Loucy (cell line): Measurements from ENCODE around the gene SCPEP1.

Experiments used
- H2AFZ ChIP-seq: fragments of 200-600 bp; sonication (generic); 2 replicates; pipeline ENCODE4 v1.6.0; 2016; ENCODE audit warnings: antibody characterized with exemption, mild to moderate bottlenecking, low read length, moderate library complexity
- H3F3A ChIP-seq: fragments of 200-600 bp; 2 replicates; pipeline ENCODE4 v1.6.0; 2016; ENCODE audit warnings: antibody characterized with exemption, low read depth, mild to moderate bottlenecking
- H3K27me3 ChIP-seq: fragments of 200-600 bp; sonication (generic); 2 replicates; pipeline ENCODE4 v1.6.1; 2014; ENCODE audit warnings: low read length, mild to moderate bottlenecking; ENCODE audit not compliant: insufficient read depth, poor library complexity, severe bottlenecking
- H3K36me3 ChIP-seq: fragments of 200-600 bp; sonication (generic); 2 replicates; pipeline ENCODE4 v1.6.1; 2016; ENCODE audit warnings: low read length; ENCODE audit not compliant: insufficient read depth
- H3K4me1 ChIP-seq: fragments of 200-600 bp; sonication (generic); 2 replicates; pipeline ENCODE4 v1.5.1; 2014; ENCODE audit warnings: low read length, mild to moderate bottlenecking; ENCODE audit not compliant: insufficient read depth, poor library complexity, severe bottlenecking
- H3K4me2 ChIP-seq: fragments of 200-600 bp; sonication (generic); 2 replicates; pipeline ENCODE4 v1.6.0; 2014; ENCODE audit warnings: antibody characterized with exemption, low read length, low read depth, mild to moderate bottlenecking; ENCODE audit not compliant: poor library complexity, severe bottlenecking
- H3K4me3 ChIP-seq: fragments of 200-600 bp; sonication (generic); 2 replicates; pipeline ENCODE4 v1.5.1; 2014; ENCODE audit warnings: low read length, mild to moderate bottlenecking, mixed read lengths; ENCODE audit not compliant: poor library complexity, severe bottlenecking
- H3K79me2 ChIP-seq: fragments of 200-600 bp; sonication (generic); 2 replicates; pipeline ENCODE4 v1.6.1; 2014; ENCODE audit warnings: low read length; ENCODE audit not compliant: insufficient read depth
- H3K9ac ChIP-seq: fragments of 200-600 bp; sonication (generic); 2 replicates; pipeline ENCODE4 v1.6.0; 2014; ENCODE audit warnings: mild to moderate bottlenecking, low read depth, low read length, moderate library complexity; ENCODE audit not compliant: poor library complexity, severe bottlenecking
- H3K9me2 ChIP-seq: fragments of 200-600 bp; sonication (generic); replicated peaks from 2 replicates; pipeline ENCODE4 v1.6.1; 2016; ENCODE audit warnings: low read depth, low read length, mixed read lengths
- H3K9me3 ChIP-seq: fragments of 200-600 bp; sonication (generic); 2 replicates; pipeline ENCODE4 v1.6.1; 2014; ENCODE audit warnings: mild to moderate bottlenecking, antibody characterized with exemption, low read length, low read depth; ENCODE audit not compliant: insufficient read depth
- H4K20me1 ChIP-seq: fragments of 200-600 bp; sonication (generic); 2 replicates; pipeline ENCODE4 v1.6.0; 2014; ENCODE audit warnings: antibody characterized with exemption, low read length, mild to moderate bottlenecking; ENCODE audit not compliant: insufficient read depth, poor library complexity, severe bottlenecking
- EZH2phosphoT487 ChIP-seq: fragments of 200-600 bp; IDR thresholded peaks from 2 replicates; pipeline ENCODE4 v1.6.1; 2018; ENCODE audit warnings: antibody characterized with exemption, mild to moderate bottlenecking, moderate library complexity, borderline replicate concordance
- TF ChIP-seq, protein P1 (sequence below): fragments of 200-600 bp; sonication (generic); conservative IDR thresholded peaks from 2 replicates; pipeline ENCODE4 v1.5.1; 2014; ENCODE audit warnings: mild to moderate bottlenecking, antibody characterized with exemption, low read length

The SCPEP1 gene

DNA sequence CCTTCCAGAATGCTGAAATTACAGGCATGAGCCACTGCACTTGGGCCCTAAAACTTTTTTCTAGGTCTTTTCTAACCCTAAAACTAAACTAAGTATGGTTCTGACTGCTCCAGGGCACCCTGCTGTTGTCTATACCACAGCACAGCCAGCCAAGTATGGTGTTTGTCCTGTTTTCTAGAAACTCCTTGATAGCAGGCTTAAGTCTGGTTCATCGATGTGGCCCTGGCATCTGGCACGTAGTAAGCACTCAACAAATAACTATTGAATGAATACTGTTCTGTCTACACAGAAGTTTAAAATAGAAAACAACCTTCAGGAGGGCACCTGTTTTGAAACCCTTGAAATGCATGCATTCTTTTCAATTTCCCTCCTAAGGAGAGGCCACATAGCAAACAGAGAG, 62.6 kb downstream of the SCPEP1 start:
- no peak overlapping the region for H3K9ac ChIP-seq
- H3K79me2 ChIP-seq: no peaks in the 10 kb centered on the region
- H3K36me3 ChIP-seq: no peaks in the 10 kb centered on the region
- no peak overlapping the region for H3K4me3 ChIP-seq
- TF ChIP-seq, protein P1, sequence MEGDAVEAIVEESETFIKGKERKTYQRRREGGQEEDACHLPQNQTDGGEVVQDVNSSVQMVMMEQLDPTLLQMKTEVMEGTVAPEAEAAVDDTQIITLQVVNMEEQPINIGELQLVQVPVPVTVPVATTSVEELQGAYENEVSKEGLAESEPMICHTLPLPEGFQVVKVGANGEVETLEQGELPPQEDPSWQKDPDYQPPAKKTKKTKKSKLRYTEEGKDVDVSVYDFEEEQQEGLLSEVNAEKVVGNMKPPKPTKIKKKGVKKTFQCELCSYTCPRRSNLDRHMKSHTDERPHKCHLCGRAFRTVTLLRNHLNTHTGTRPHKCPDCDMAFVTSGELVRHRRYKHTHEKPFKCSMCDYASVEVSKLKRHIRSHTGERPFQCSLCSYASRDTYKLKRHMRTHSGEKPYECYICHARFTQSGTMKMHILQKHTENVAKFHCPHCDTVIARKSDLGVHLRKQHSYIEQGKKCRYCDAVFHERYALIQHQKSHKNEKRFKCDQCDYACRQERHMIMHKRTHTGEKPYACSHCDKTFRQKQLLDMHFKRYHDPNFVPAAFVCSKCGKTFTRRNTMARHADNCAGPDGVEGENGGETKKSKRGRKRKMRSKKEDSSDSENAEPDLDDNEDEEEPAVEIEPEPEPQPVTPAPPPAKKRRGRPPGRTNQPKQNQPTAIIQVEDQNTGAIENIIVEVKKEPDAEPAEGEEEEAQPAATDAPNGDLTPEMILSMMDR: no peak
- no peak for TF ChIP-seq EZH2phosphoT487
- no peaks in the 10 kb centered on the region for H3K4me1 ChIP-seq
- no peaks in the 10 kb centered on the region for H3K9me2 ChIP-seq
- no peaks in the 10 kb centered on the region for H3F3A ChIP-seq
- H3K27me3 ChIP-seq: no peaks in the 10 kb centered on the region
- H3K9me3 ChIP-seq: no peaks in the 10 kb centered on the region
- H4K20me1 ChIP-seq: no peaks in the 10 kb centered on the region
- 0 out of 2 replicates have a peak overlapping the region, but pooled peaks have one; percentile 32 for H2AFZ ChIP-seq
- H3K4me2 ChIP-seq: no peak overlapping the region

DNA sequence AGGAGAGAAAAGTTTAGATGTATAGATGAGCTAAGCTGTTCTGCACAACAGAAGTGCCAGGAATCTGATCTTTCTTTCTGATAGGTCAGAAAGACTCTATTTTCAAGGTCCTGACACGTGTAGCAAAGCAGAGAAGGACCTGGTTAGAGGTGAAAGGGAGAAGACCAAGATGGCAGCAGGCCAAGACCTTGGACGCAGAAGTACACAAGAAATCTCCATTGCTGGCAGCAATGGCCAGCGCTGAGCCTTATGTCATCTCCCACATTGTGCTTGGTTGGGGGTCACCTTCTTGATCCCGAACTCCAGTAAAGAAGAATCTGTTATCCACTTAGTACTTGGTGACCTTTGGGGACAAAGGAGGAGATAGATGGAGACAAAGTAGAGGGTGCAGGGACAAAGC, 65.3 kb downstream of the SCPEP1 start:
- no peaks in the 10 kb centered on the region for H3K36me3 ChIP-seq
- H2AFZ ChIP-seq: no peak overlapping the region
- no peaks in the 10 kb centered on the region for H3K79me2 ChIP-seq
- no peak for TF ChIP-seq EZH2phosphoT487
- TF ChIP-seq, protein P1: no peak
- no peak overlapping the region for H3K4me3 ChIP-seq
- H4K20me1 ChIP-seq: no peaks in the 10 kb centered on the region
- H3K4me2 ChIP-seq: no peak overlapping the region
- no peaks in the 10 kb centered on the region for H3K27me3 ChIP-seq
- no peak overlapping the region for H3K9ac ChIP-seq
- no peaks in the 10 kb centered on the region for H3K9me2 ChIP-seq
- no peaks in the 10 kb centered on the region for H3F3A ChIP-seq
- peaks cover 8% of the 10 kb centered on the region for H3K4me1 ChIP-seq
- H3K9me3 ChIP-seq: no peaks in the 10 kb centered on the region

DNA sequence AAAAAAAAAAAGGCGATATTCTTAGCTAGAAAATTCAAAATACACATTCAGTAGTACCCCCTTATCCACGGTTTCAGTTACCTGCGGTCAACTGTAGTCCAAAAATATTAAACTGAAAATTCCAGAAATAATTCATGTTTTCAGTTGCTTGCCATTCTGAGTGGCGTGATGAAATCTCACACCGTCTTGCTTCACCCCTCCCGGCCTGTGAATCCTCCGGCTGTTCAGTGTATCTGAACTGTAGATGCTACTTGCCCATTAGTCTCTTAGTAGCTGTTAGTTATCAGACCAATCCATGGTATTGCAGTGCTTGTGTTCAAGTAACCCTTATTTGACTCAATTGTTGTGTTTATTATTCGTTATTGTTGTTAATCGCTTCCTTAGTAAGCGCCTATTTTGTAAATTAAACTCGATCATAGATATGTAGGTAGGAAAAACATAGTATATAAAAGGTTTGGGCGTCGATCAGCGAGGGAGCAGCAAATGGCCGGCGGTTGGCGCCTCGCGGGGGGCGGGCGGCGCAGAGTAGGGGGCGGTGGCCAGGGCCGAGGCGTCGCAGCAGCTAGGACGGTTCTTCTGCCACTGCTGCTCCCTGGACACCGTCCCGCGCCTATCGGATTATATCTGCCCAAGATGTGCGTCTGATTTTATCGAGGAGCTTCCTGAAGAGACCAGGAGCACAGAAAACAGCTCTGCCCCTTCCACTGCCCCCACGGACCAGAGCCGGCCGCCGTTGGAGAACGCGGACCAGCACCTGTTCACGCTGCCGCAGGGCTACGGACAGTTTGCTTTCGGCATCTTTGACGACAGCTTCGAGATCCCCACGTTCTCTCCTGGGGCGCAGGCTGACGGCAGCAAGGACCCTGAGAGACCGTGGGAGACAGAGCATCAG, 67.3 kb downstream of the SCPEP1 start:
- no peaks in the 10 kb centered on the region for H3K36me3 ChIP-seq
- no peaks in the 10 kb centered on the region for H3K27me3 ChIP-seq
- H3K4me1 ChIP-seq: peaks cover 8% of the 10 kb centered on the region
- H3K9me2 ChIP-seq: no peaks in the 10 kb centered on the region
- no peaks in the 10 kb centered on the region for H3F3A ChIP-seq
- H2AFZ ChIP-seq: no peak overlapping the region
- no peaks in the 10 kb centered on the region for H3K9me3 ChIP-seq
- no peaks in the 10 kb centered on the region for H4K20me1 ChIP-seq
- H3K9ac ChIP-seq: no peak overlapping the region
- TF ChIP-seq, protein P1: no peak
- no peak for TF ChIP-seq EZH2phosphoT487
- H3K79me2 ChIP-seq: no peaks in the 10 kb centered on the region
- no peak overlapping the region for H3K4me3 ChIP-seq
- no peak overlapping the region for H3K4me2 ChIP-seq
